Vagina (tissue), 2 donors: ENCODE results near the gene DRD4. TPM values are rescaled to one million over a fixed set of nuclear protein-coding genes. Genes with fewer than 3 reads are reported as not detected.
"Not testable (repeated sequence)": the region's sequence is repeated elsewhere in the genome, so short reads cannot be mapped to it uniquely, and the experiment has no call there.

Experiments used
- DNase-seq, 2 donors: peaks; one replicate each; pipeline ENCODE4 v3.0.0-alpha.2; 2017; ENCODE audit errors: extremely low spot score in 2 of 2
- H3K27ac ChIP-seq: fragments of 200-600 bp; sonication (generic); one replicate; pipeline ENCODE4 v1.5.1; 2019
- H3K27me3 ChIP-seq: fragments of 200-600 bp; sonication (generic); one replicate; pipeline ENCODE4 v1.5.1; 2019
- H3K36me3 ChIP-seq, 2 donors: fragments of 200-600 bp; sonication (generic); one replicate each; pipeline ENCODE4 v1.5.1; 2017 to 2019
- H3K4me1 ChIP-seq: fragments of 200-600 bp; sonication (generic); one replicate; pipeline ENCODE4 v1.5.1; 2019
- H3K4me3 ChIP-seq, 2 donors: fragments of 200-600 bp; sonication (generic); 1 replicate in 1 of 2; 2 replicates in 1 of 2; pipeline ENCODE4 v1.5.1; 2016 to 2019
- H3K9me3 ChIP-seq: fragments of 200-600 bp; sonication (generic); one replicate; pipeline ENCODE4 v1.5.1; 2019
- CTCF ChIP-seq, 3 experiments: fragments of 450-650 bp in 2 of 3; fragments of 200-600 bp in 1 of 3; sonication (generic) in 1 of 3; IDR thresholded peaks; one replicate each; pipeline ENCODE4 v1.5.1; 2017 to 2019; ENCODE audit warnings: antibody characterized with exemption in 3 of 3, mild to moderate bottlenecking in 2 of 3, moderate library complexity in 2 of 3
- POLR2A ChIP-seq, 2 donors: fragments of 450-650 bp; IDR thresholded peaks; one replicate each; pipeline ENCODE4 v1.6.1; 2017; ENCODE audit warnings: antibody characterized with exemption in 2 of 2, mild to moderate bottlenecking in 2 of 2, moderate library complexity in 2 of 2
- POLR2AphosphoS5 ChIP-seq, 2 donors: sonication (generic); formaldehyde crosslinking; IDR thresholded peaks; one replicate each; pipeline ENCODE4 v1.9.0; 2017; ENCODE audit warnings: antibody characterized with exemption in 2 of 2, mild to moderate bottlenecking in 2 of 2, low read depth in 1 of 2; ENCODE audit not compliant: insufficient read depth in 1 of 2
- intact Hi-C: fragments of 100-400 bp; cut with DNase I; formaldehyde crosslinking; loops from one replicate; pipeline ENCODE4 v1.15.1; 2023
- total RNA-seq: library from RNA; depleted of rRNA; stranded (reverse); fragments of >200 nt; gene quantifications from one replicate; pipeline ENCODE4 v1.2.3, GENCODE V29; 2016

Gene DRD4
- total RNA-seq, 1 donor from 2014 or later, result 1.2 TPM

GRCh38 chr11:687751-688150 is 50.7 kb downstream of the DRD4 start:
- Histone ChIP-seq H3K9me3 (no peaks in the 10 kb centered on the region), H3K27ac (no peak overlapping the region), H3K4me3 (no peak overlapping the region), H3K4me1 (peaks cover 4% of the 10 kb centered on the region), H3K27me3 (no peaks in the 10 kb centered on the region), H3K36me3 (peaks cover 0 to 45% of the 10 kb centered on the region in 2 donors)
- DNase-seq, result no peak
- TF ChIP-seq CTCF (IDR thresholded peaks at IDR 0.05) (no peak), POLR2AphosphoS5 (IDR thresholded peaks at IDR 0.05; ENCODE audit: insufficient read depth in 1 of 2, low read depth in 1 of 2) (no peak), POLR2A (IDR thresholded peaks at IDR 0.05) (no peak)
- intact Hi-C loops, result no loop called here

- Histone ChIP-seq H3K4me1 (peaks cover 13% of the 10 kb centered on the region), H3K4me3 (no peak overlapping the region), H3K27ac (no peak overlapping the region), H3K36me3 (peaks cover 0 to 41% of the 10 kb centered on the region in 2 donors), H3K27me3 (no peaks in the 10 kb centered on the region), H3K9me3 (no peaks in the 10 kb centered on the region)
- DNase-seq, result no peak
- no peak for TF ChIP-seq POLR2AphosphoS5 (IDR thresholded peaks at IDR 0.05; ENCODE audit: insufficient read depth in 1 of 2, low read depth in 1 of 2)
- TF ChIP-seq POLR2A (IDR thresholded peaks at IDR 0.05), result no peak
- no peak for TF ChIP-seq CTCF (IDR thresholded peaks at IDR 0.05)
- intact Hi-C loops, result no loop called here
Observed at GRCh38 chr11:688681-689080, 51.6 kb downstream of the DRD4 start.

- H3K27ac ChIP-seq, result no peak overlapping the region
- H3K27me3 ChIP-seq, result no peaks in the 10 kb centered on the region
- peaks cover 0 to 37% of the 10 kb centered on the region in 2 donors for H3K36me3 ChIP-seq
- no peak overlapping the region for H3K4me3 ChIP-seq
- TF ChIP-seq POLR2A (IDR thresholded peaks at IDR 0.05), result no peak
- no peak for TF ChIP-seq CTCF (IDR thresholded peaks at IDR 0.05)
- no peak for TF ChIP-seq POLR2AphosphoS5 (IDR thresholded peaks at IDR 0.05; ENCODE audit: insufficient read depth in 1 of 2, low read depth in 1 of 2)
- intact Hi-C loops, result no loop called here
- H3K9me3 ChIP-seq, result no peaks in the 10 kb centered on the region
- H3K4me1 ChIP-seq, result peaks cover 23% of the 10 kb centered on the region
- DNase-seq, result no peak
Observed at GRCh38 chr11:689625-690024, 52.6 kb downstream of the DRD4 start.

- Histone ChIP-seq H3K36me3 (peaks cover 0 to 30% of the 10 kb centered on the region in 2 donors), H3K4me1 (peaks cover 23% of the 10 kb centered on the region)
- DNase-seq, H3K27me3 ChIP-seq, intact Hi-C loops, H3K4me3 ChIP-seq, H3K27ac ChIP-seq, H3K9me3 ChIP-seq: not testable (repeated sequence)
Observed at GRCh38 chr11:690244-690643, 53.2 kb downstream of the DRD4 start.

Other genes with a start within 250 kb of the DRD4 start
- 117 TPM for gene PKP3, start 243.1 kb upstream of the DRD4 start, total RNA-seq
- 48.1 TPM for gene SIGIRR, start 222.3 kb upstream of the DRD4 start, total RNA-seq
- 12.0 TPM for gene ANO9, start 195.3 kb upstream of the DRD4 start, total RNA-seq
- gene PTDSS2, start 187.0 kb upstream of the DRD4 start, total RNA-seq, result 36.1 TPM
- 252 TPM for gene RNH1, start 130.0 kb upstream of the DRD4 start, total RNA-seq
- 53.5 TPM for gene HRAS, start 101.7 kb upstream of the DRD4 start, total RNA-seq
- gene LRRC56, start 99.7 kb upstream of the DRD4 start, total RNA-seq, result 0.49 TPM
- gene LMNTD2, start 76.5 kb upstream of the DRD4 start, total RNA-seq, result 1.7 TPM
- gene RASSF7, start 76.3 kb upstream of the DRD4 start, total RNA-seq, result 14.7 TPM
- 26.0 TPM for gene PHRF1, start 60.8 kb upstream of the DRD4 start, total RNA-seq
- 18.9 TPM for gene IRF7, start 21.3 kb upstream of the DRD4 start, total RNA-seq
- not detected for gene CDHR5, start 12.3 kb upstream of the DRD4 start, total RNA-seq
- not detected for gene SCT, start 10.1 kb upstream of the DRD4 start, total RNA-seq
- 33.6 TPM for gene DEAF1, start 58.0 kb downstream of the DRD4 start, total RNA-seq
- gene TMEM80, start 58.5 kb downstream of the DRD4 start, total RNA-seq, result 12.8 TPM
- 195 TPM for gene EPS8L2, start 69.0 kb downstream of the DRD4 start, total RNA-seq
- gene TALDO1, start 110.2 kb downstream of the DRD4 start, total RNA-seq, result 158 TPM
- gene GATD1, start 140.2 kb downstream of the DRD4 start, total RNA-seq, result 33.4 TPM
- 1.7 TPM for gene CEND1, start 152.8 kb downstream of the DRD4 start, total RNA-seq
- 10.3 TPM for gene SLC25A22, start 161.0 kb downstream of the DRD4 start, total RNA-seq
- gene PIDD1, start 168.0 kb downstream of the DRD4 start, total RNA-seq, result 16.5 TPM
- gene RPLP2, start 172.7 kb downstream of the DRD4 start, total RNA-seq, result 1,068 TPM
- 103 TPM for gene PNPLA2, start 181.6 kb downstream of the DRD4 start, total RNA-seq
- 4.9 TPM for gene CRACR2B, start 190.7 kb downstream of the DRD4 start, total RNA-seq
- 150 TPM for gene CD151, start 195.7 kb downstream of the DRD4 start, total RNA-seq
- gene POLR2L, start 205.3 kb downstream of the DRD4 start, total RNA-seq, result 53.8 TPM
- 99.0 TPM for gene TSPAN4, start 205.6 kb downstream of the DRD4 start, total RNA-seq